GM12865 (cell line): ENCODE measurements around the gene ATRX.
"Not testable (repeated sequence)": the region's sequence is repeated elsewhere in the genome, so short reads cannot be mapped to it uniquely, and the experiment has no call there.

Experiments used
- DNase-seq: peaks from one replicate; pipeline ENCODE4 v3.0.0; 2010; ENCODE audit warnings: low read depth
- H3K4me3 ChIP-seq: 2 replicates; pipeline ENCODE4 v1.5.1; 2011; ENCODE audit warnings: mild to moderate bottlenecking, low read depth, low read length, control low read depth
- CTCF ChIP-seq: IDR thresholded peaks from 2 replicates; pipeline ENCODE4 v1.5.1; 2011; ENCODE audit warnings: low read length, control low read depth, low read depth, inconsistent platforms; ENCODE audit not compliant: insufficient read depth; ENCODE audit errors: missing control alignments

The ATRX gene

GRCh38 chrX:77564823-77565222 lies 221.2 kb downstream of the ATRX start:
- no peak for TF ChIP-seq CTCF
- no peak overlapping the region for H3K4me3 ChIP-seq
- no peak for DNase-seq

GRCh38 chrX:77561372-77561771 lies 224.6 kb downstream of the ATRX start:
- no peak for DNase-seq
- no peak overlapping the region for H3K4me3 ChIP-seq
- no peak for TF ChIP-seq CTCF

- no peak for TF ChIP-seq CTCF
- no peak for DNase-seq
- H3K4me3 ChIP-seq, result no peak overlapping the region
Measured at GRCh38 chrX:77556276-77556675, 229.7 kb downstream of the ATRX start.

- H3K4me3 ChIP-seq, result no peak overlapping the region
- no peak for TF ChIP-seq CTCF
- DNase-seq, result no peak
Measured at GRCh38 chrX:77548751-77549150, 237.3 kb downstream of the ATRX start.

- not testable (repeated sequence) for DNase-seq, H3K4me3 ChIP-seq
Measured at GRCh38 chrX:77539778-77540177, 246.2 kb downstream of the ATRX start.

GRCh38 chrX:77531261-77531660 lies 254.8 kb downstream of the ATRX start:
- H3K4me3 ChIP-seq, DNase-seq: not testable (repeated sequence)

GRCh38 chrX:77528034-77528433 lies 258.0 kb downstream of the ATRX start:
- no peak for DNase-seq
- no peak overlapping the region for H3K4me3 ChIP-seq
- no peak for TF ChIP-seq CTCF

GRCh38 chrX:77527233-77528001 lies 258.6 kb downstream of the ATRX start:
- TF ChIP-seq CTCF, result no peak
- no peak for DNase-seq
- H3K4me3 ChIP-seq, result no peak overlapping the region
